IMR-90 (cell line): ENCODE results near the gene RUNX3. TPM values are rescaled to one million over a fixed set of nuclear protein-coding genes. Genes with fewer than 3 reads are reported as not detected.

Source experiments
- CEBPB ChIP-seq: IDR thresholded peaks from 2 replicates; pipeline ENCODE4 v1.6.1; 2012; ENCODE audit warnings: low read depth, low read length, improper control_type of control experiment
- ELK1 ChIP-seq: fragments of 150-350 bp; IDR thresholded peaks from 2 replicates; pipeline ENCODE4 v1.6.1; 2016; ENCODE audit warnings: low read depth, mild to moderate bottlenecking, low read length, moderate library complexity, borderline replicate concordance
- NFE2L2 ChIP-seq: fragments of 150-350 bp; IDR thresholded peaks from 2 replicates; pipeline ENCODE4 v1.6.1; 2016; ENCODE audit warnings: low read depth, mild to moderate bottlenecking, low read length
- polyA plus RNA-seq, 3 experiments: library from polyadenylated mRNA; depleted of rRNA; stranded (reverse); fragments of >200 nt; gene quantifications; 2 replicates each; pipeline ENCODE4 v1.2.3, GENCODE V29; 2012; ENCODE audit warnings: low replicate concordance in 1 of 3
- total RNA-seq: library from RNA; depleted of rRNA; stranded (reverse); fragments of >200 nt; gene quantifications from 2 replicates; pipeline ENCODE4 v1.2.3, GENCODE V29; 2012

The RUNX3 gene
- total and polyA plus RNA-seq, 2 of the 4 experiments (the other 2 are of a cell fraction) = 0.07 TPM; not detected in 1

- TF ChIP-seq ELK1 (no peak), NFE2L2 (no peak), CEBPB (no peak)
These were observed 28.0 kb upstream of the RUNX3 start (continued) for GRCh38 chr1:24957808-24958752.
